ENCODE results near the gene RBM44. TPM values are rescaled to one million over a fixed set of nuclear protein-coding genes. Genes with fewer than 3 reads are reported as not detected.

RBM44 gene
- polyA plus RNA-seq, 3 donors from 2014 or later, result 0.08 TPM; not detected in 2

DNA sequence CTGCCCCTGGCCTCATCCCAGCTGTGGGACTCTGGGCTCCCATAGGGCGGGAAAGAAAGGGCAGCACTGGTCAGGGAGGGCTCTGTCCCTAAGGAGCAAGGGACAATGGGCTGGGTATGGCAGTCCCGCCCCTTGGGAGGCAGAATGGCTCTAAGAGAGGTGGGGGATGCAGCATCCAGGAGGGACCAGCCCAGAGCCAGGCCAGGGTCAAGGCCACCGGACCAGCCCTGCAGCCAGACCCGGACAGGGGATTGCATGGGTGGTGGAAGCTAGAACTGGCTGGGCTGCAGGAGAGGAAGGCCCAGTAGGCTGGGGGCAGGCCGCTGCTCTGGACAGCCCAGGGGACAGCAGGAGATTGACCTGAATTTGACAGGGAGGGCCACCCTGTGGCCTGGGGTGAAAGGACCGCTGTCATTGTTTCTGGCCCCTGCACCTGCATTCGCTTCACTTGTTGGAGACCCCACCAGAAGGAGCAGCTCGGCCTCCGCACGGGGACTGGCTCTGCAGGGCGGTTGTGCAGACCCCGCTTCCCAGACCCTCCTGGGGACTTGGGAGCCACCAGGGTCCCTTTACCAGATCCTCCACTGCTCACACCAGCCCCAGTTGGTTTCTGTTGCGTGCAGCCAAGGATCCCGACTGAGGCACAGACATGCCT, 75.4 kb downstream of the RBM44 start:
- peak overlapping the region in 1 of 5 donors; percentile 13 for H3K4me3 Mint-ChIP-seq
- H3K27me3 Mint-ChIP-seq (ENCODE audit: low read depth in 3 of 3), result peaks cover 2 to 6% (median 5%) of the 10 kb centered on the region in 3 donors
- H3K27ac Mint-ChIP-seq, result peak overlapping the region in 2 of 6 donors; percentile 49 to 63
- peaks cover 22 to 33% of the 10 kb centered on the region in 2 donors for H3K4me1 Mint-ChIP-seq
- no peaks in the 10 kb centered on the region for H3K36me3 Mint-ChIP-seq
- DNase-seq, result no peak
- H3K9me3 Mint-ChIP-seq, result no peaks in the 10 kb centered on the region

GRCh38 chr2:237874585-237875161, 76.1 kb downstream of the RBM44 start:
- DNase-seq, result no peak

GRCh38 chr2:237875256-237876060, 76.9 kb downstream of the RBM44 start:
- Mint-ChIP-seq H3K27me3 (ENCODE audit: low read depth in 3 of 3) (peaks cover 0 to 4% (median 3%) of the 10 kb centered on the region in 3 donors), H3K4me3 (no peak overlapping the region), H3K9me3 (no peaks in the 10 kb centered on the region), H3K36me3 (no peaks in the 10 kb centered on the region), H3K27ac (no peak overlapping the region), H3K4me1 (peaks cover 15 to 24% of the 10 kb centered on the region in 2 donors)
- DNase-seq, result no peak

More at GRCh38 chr2:237874585-237875161, 76.1 kb downstream of the RBM44 start:
- Mint-ChIP-seq H3K4me3 (no peak overlapping the region), H3K27me3 (ENCODE audit: low read depth in 3 of 3) (peaks cover 0 to 5% (median 4%) of the 10 kb centered on the region in 3 donors), H3K27ac (no peak overlapping the region), H3K4me1 (peaks cover 17 to 27% of the 10 kb centered on the region in 2 donors), H3K36me3 (no peaks in the 10 kb centered on the region), H3K9me3 (no peaks in the 10 kb centered on the region)

DNA sequence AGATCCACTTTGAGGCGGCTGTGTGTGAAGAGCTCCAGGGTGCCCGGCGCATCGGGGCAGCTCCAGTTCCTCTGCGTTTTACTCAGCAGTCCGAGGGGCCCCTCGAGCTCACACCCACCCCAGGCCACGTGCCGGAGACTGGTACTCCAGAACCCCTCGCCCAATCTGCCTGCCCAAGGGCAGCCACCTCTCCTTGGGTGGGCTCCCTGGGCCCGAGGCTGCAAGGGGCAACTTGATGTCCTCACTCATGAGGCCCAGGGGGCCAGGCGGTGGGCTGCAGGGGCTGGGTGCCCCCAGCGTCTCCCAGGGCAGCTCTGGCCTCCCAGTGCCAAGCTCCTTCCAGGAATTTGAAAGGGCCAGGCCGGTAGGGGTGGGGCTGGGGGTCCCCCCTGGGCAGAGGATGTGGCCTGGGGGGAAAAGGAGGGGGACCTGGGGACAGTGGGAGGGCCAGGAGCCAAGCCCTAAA, 77.5 kb downstream of the RBM44 start:
- no peak overlapping the region for H3K27ac Mint-ChIP-seq
- peaks cover 11 to 17% of the 10 kb centered on the region in 2 donors for H3K4me1 Mint-ChIP-seq
- H3K36me3 Mint-ChIP-seq, result peaks cover 0 to 3% (median 0%) of the 10 kb centered on the region in 3 donors
- peaks cover 0 to 4% (median 3%) of the 10 kb centered on the region in 3 donors for H3K27me3 Mint-ChIP-seq (ENCODE audit: low read depth in 3 of 3)
- no peaks in the 10 kb centered on the region for H3K9me3 Mint-ChIP-seq
- no peak overlapping the region for H3K4me3 Mint-ChIP-seq
- no peak for DNase-seq

- DNase-seq, result no peak
- H3K9me3 Mint-ChIP-seq, result no peaks in the 10 kb centered on the region
- H3K4me3 Mint-ChIP-seq, result no peak overlapping the region
- H3K36me3 Mint-ChIP-seq, result peaks cover 0 to 4% (median 0%) of the 10 kb centered on the region in 3 donors
- H3K4me1 Mint-ChIP-seq, result peaks cover 9 to 13% of the 10 kb centered on the region in 2 donors
- no peak overlapping the region for H3K27ac Mint-ChIP-seq
- H3K27me3 Mint-ChIP-seq (ENCODE audit: low read depth in 3 of 3), result peaks cover under 1 to 3% (median 2%) of the 10 kb centered on the region in 3 donors
These were observed 78.0 kb downstream of the RBM44 start for GRCh38 chr2:237876532-237876931.

- H3K27ac Mint-ChIP-seq, result peak overlapping the region in 2 of 6 donors; percentile 46 to 49
- H3K9me3 Mint-ChIP-seq, result no peaks in the 10 kb centered on the region
- no peak overlapping the region for H3K4me3 Mint-ChIP-seq
- H3K36me3 Mint-ChIP-seq, result peaks cover 0 to 4% (median 0%) of the 10 kb centered on the region in 3 donors
- no peak for DNase-seq
- peaks cover 2 to 3% (median 2%) of the 10 kb centered on the region in 3 donors for H3K27me3 Mint-ChIP-seq (ENCODE audit: low read depth in 3 of 3)
- peaks cover 9 to 10% of the 10 kb centered on the region in 2 donors for H3K4me1 Mint-ChIP-seq
These were observed 78.4 kb downstream of the RBM44 start for GRCh38 chr2:237876951-237877491.

DNA sequence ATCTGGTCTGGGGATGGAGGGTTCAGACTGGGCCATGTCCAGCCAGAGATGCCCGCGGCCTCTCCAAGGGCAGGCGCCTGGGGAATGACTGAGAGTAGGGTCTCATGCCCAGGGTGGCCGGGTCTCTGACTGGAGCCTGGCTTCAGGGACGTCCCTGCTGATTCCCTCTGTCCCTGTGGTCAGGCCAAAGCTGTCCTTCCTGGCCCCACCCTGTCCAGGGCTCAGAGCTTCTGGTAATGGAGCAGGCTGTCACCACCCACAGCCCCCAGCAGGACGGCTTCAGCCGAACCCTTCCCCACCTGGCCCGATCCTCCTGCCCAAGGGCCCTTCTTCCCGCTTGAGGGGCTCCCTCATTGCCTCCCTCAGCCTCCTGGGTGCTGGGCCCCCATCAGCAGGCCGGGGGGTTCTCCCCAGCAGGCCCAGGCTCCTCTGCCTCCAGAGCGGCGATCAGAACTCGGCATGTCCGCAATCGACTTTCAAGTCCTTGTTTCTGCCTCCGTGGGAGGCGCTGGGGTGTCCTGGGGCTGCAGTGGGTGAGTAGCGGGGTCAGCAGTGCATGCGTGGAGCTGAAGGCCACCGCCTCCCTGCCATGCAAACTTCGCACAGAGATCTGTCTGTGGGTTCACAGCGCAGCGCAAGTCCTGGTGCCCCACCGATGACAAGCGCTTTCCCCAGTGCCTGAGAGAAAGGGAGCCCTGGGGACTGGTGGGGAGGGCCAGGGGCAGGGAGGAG, 79.2 kb downstream of the RBM44 start:
- Mint-ChIP-seq H3K4me3 (no peak overlapping the region), H3K9me3 (no peaks in the 10 kb centered on the region), H3K4me1 (peaks cover 9 to 10% of the 10 kb centered on the region in 2 donors), H3K27me3 (ENCODE audit: low read depth in 3 of 3) (peaks cover 2 to 3% (median 2%) of the 10 kb centered on the region in 3 donors), H3K27ac (peak overlapping the region in 1 of 6 donors; percentile 49), H3K36me3 (peaks cover 0 to 4% (median 0%) of the 10 kb centered on the region in 3 donors)
- no peak for DNase-seq

DNA sequence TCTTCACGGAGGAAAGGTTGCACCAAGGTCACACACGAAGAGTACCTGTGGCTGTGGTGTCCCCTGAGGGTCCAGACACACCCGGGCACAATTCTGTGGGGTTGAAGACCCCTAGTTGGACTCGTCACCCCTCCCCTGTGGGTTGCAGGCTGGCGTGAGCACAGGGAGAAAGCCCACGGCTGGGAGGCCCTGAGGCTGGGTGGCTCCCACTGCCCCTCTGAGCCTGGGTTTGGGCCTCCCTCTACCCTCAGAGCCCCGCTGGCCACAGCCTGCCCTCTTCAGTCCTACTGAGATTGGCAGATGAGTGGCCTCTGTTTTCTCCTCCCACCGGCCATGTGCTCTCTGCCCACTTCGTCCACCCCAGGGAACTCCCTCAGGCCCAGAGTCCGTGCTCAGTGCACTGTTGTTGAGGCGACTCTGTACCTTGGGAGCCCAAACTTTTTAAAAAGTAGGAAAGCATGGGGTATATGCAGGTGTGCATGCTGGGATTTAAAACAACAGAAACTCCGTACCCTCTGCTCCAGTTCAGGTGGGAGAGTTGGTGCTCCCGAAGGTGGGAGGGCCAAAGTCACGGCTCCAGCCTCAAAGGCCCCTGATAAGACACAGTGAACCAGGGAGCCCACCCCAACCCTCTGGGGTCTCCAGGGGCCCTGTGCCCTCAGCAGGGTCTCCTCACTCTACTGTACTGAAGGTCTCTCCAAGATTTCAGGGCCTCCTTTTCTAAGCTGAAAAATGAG, 79.9 kb downstream of the RBM44 start:
- Mint-ChIP-seq H3K27ac (peak overlapping the region in 1 of 6 donors; percentile 49), H3K36me3 (peaks cover 0 to 4% (median 0%) of the 10 kb centered on the region in 3 donors), H3K27me3 (ENCODE audit: low read depth in 3 of 3) (peaks cover 0 to 3% (median 2%) of the 10 kb centered on the region in 3 donors), H3K4me3 (no peak overlapping the region), H3K9me3 (no peaks in the 10 kb centered on the region), H3K4me1 (peaks cover 5% of the 10 kb centered on the region in 2 donors)
- no peak for DNase-seq

DNA sequence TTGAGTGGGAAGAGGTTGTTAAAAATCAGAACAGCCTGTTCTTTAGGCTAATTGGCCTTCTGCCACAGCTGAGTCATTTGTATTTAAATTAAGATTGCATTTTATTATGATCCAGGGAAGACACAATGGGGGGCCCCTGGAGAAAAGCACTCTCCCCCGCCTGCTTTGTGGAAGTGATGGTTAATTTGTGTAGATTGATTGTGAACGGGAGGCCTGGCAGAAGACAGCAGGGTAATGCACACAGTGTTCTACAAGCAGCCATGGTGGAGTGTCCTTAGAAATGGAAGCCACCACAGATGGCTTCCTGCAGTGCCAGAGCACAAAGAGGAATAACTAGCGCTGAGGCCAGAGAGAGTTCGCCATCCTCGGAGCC, 80.5 kb downstream of the RBM44 start:
- peaks cover 0 to 3% (median 2%) of the 10 kb centered on the region in 3 donors for H3K27me3 Mint-ChIP-seq (ENCODE audit: low read depth in 3 of 3)
- H3K36me3 Mint-ChIP-seq, result peaks cover 0 to 4% (median 0%) of the 10 kb centered on the region in 3 donors
- no peak overlapping the region for H3K4me3 Mint-ChIP-seq
- no peaks in the 10 kb centered on the region for H3K4me1 Mint-ChIP-seq
- no peak for DNase-seq
- H3K27ac Mint-ChIP-seq, result peak overlapping the region in 1 of 6 donors; percentile 9
- H3K9me3 Mint-ChIP-seq, result no peaks in the 10 kb centered on the region

DNA sequence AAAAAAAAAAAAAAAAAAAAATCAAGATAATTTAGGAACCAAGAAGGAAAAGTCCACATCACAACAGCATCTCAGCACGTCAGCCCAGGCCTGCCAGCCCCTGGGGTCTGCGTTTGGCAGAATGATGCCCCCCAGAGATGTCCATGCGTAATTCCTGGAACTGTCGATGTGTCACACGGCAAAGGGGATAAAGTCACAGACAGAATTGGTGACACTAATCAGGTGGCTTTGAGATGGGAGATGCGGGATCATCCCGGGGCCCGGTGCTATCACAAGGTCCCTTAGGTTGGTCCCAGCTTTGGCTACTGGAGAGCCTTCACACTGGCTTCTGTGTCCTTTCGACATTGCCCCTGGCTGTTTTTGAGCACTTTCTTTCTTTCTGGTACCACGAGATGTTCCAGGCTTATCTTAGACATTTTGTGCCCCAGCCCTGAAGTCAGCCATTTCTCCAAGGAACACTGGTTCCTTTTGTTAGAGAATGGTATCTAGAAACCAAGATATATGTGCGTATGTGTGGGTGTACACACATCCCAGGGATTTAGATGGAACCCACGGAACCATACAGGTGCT, 81.5 kb downstream of the RBM44 start:
- Mint-ChIP-seq H3K27me3 (ENCODE audit: low read depth in 3 of 3) (peaks cover 0 to 3% (median 2%) of the 10 kb centered on the region in 3 donors), H3K4me1 (no peaks in the 10 kb centered on the region), H3K27ac (no peak overlapping the region), H3K36me3 (peaks cover 0 to 4% (median 0%) of the 10 kb centered on the region in 3 donors), H3K4me3 (no peak overlapping the region), H3K9me3 (no peaks in the 10 kb centered on the region)
- no peak for DNase-seq

- Mint-ChIP-seq H3K9me3 (no peaks in the 10 kb centered on the region), H3K27ac (peak overlapping the region in 2 of 6 donors; percentile 0 to 39), H3K27me3 (ENCODE audit: low read depth in 3 of 3) (peaks cover 2 to 3% (median 2%) of the 10 kb centered on the region in 3 donors), H3K36me3 (peaks cover 0 to 4% (median 0%) of the 10 kb centered on the region in 3 donors), H3K4me1 (no peaks in the 10 kb centered on the region), H3K4me3 (no peak overlapping the region)
- DNase-seq, result no peak
These were observed 84.2 kb downstream of the RBM44 start for GRCh38 chr2:237882510-237883481.

Data from immature natural killer cell (primary cell).